ENCODE data around the gene NT5DC3.

DNA sequence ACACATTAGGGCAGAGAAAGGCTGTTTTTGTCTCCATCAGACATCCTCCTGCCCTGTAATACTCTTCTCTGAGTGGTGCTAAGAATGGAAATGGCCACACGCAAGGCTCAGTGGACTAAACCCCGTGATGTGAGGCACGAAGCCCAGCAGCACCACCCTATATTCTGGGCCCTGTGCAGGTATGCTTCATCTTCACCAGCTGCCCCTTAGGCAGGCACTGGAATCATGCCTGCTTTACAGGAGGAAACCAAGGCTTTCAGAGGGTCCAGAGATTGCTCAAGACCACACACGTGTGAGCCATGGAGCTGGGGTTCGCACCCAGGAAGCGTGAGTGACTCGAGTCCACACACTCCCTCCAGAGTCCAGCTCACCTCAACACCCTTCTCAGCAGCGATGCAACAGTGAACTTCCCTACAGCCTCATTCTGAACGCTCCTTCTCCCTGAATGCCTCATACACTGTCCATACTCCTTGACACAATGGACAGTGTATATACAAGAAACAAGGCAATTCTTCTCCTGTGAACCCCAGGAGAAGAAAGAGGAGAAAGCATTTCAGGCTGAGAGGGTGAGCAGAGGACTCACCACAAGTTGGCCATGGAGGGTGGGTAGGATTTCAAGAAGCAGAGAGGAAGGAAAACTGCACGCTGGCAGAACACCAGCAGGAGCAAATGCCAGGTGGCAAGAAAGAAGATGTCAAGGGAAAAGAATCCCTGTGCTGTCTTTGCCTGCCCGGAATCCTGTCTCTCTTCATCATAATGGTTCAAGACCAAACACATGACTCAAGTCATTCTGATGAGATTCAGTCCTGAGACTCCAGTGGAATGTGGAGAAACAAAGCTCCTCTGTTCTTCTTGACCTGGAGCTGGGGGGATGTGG, 39.1 kb downstream of the NT5DC3 start:
- TF ChIP-seq SUZ12 (IDR thresholded peaks at IDR 0.05), result no peak
- TF ChIP-seq SP1 (IDR thresholded peaks at IDR 0.05), result no peak
- TF ChIP-seq TARDBP (IDR thresholded peaks at IDR 0.05), result no peak
- no peak for TF ChIP-seq FOXM1 (IDR thresholded peaks at IDR 0.05; ENCODE audit: borderline replicate concordance)
- no peak for TF ChIP-seq ZNF384 (IDR thresholded peaks at IDR 0.05)

Measured in HEK293T (cell line).